Stomach (tissue), 9 donors: Measurements from ENCODE around the gene MARCHF9. TPM values are rescaled to one million over a fixed set of nuclear protein-coding genes. Genes with fewer than 3 reads are reported as not detected.

Source experiments
- DNase-seq, 2 donors: peaks; one replicate each; pipeline versions ENCODE4 v3.0.0 to v3.0.0-alpha.2; 2013 to 2019
- H3K27ac ChIP-seq, 5 donors: fragments of 200-600 bp in 4 of 5; sonication (generic) in 4 of 5; one replicate each; pipeline ENCODE4 v1.5.1; 2013 to 2019; ENCODE audit warnings: mild to moderate bottlenecking in 1 of 5, moderate library complexity in 1 of 5
- H3K27me3 ChIP-seq, 3 donors: fragments of 200-600 bp; sonication (generic); one replicate each; pipeline ENCODE4 v1.5.1; 2017 to 2019; ENCODE audit warnings: mixed run types in 1 of 3
- H3K36me3 ChIP-seq, 4 donors: fragments of 200-600 bp; sonication (generic); 1 replicate in 3 of 4; 2 replicates in 1 of 4; pipeline ENCODE4 v1.5.1; 2016 to 2019
- H3K4me1 ChIP-seq, 4 donors: fragments of 200-600 bp; sonication (generic); one replicate each; pipeline ENCODE4 v1.5.1; 2016 to 2019
- H3K4me3 ChIP-seq, 4 donors: fragments of 200-600 bp; sonication (generic) in 3 of 4; one replicate each; pipeline ENCODE4 v1.5.1; 2016 to 2019; ENCODE audit warnings: mild to moderate bottlenecking in 1 of 4
- H3K9me3 ChIP-seq, 4 donors: fragments of 200-600 bp; sonication (generic); one replicate each; pipeline ENCODE4 v1.5.1; 2016 to 2019
- EP300 ChIP-seq: sonication (generic); formaldehyde crosslinking; IDR thresholded peaks from one replicate; pipeline ENCODE4 v1.6.1; 2017; ENCODE audit warnings: antibody characterized with exemption
- POLR2A ChIP-seq, 4 donors: fragments of 450-650 bp; IDR thresholded peaks; one replicate each; pipeline ENCODE4 v1.6.1; 2016; ENCODE audit warnings: antibody characterized with exemption in 4 of 4, control low read depth in 2 of 4, mild to moderate bottlenecking in 1 of 4, moderate library complexity in 1 of 4
- POLR2AphosphoS5 ChIP-seq, 3 donors: sonication (generic); formaldehyde crosslinking; IDR thresholded peaks; one replicate each; pipeline ENCODE4 v1.6.1; 2016; ENCODE audit warnings: antibody characterized with exemption in 3 of 3
- WGBS, 5 donors: extraction: QIAGEN DNeasy Blood & Tissue Kit in 3 of 5; methylation state at CpG; one replicate each; pipeline versions ENCODE4 v1.1.5 to v1.1.7; 2013 to 2018; 5-methylcytosine and 5-hydroxymethylcytosine counted together
- intact Hi-C: fragments of 100-400 bp; cut with DNase I; formaldehyde crosslinking; loops from one replicate; pipeline ENCODE4 v1.15.1; 2023; ENCODE audit warnings: low total_unique reads
- polyA plus RNA-seq, 3 donors: library from polyadenylated mRNA; stranded (reverse); fragments of 200-250 nt; gene quantifications; one replicate each; pipeline ENCODE4 v1.2.3, GENCODE V29; 2013
- total RNA-seq, 5 donors: library from RNA; depleted of rRNA; stranded (reverse); fragments of >200 nt; gene quantifications; one replicate each; pipeline versions ENCODE4 v1.1.0 to v1.2.3, GENCODE V29; 2014 to 2016
- TF ChIP-seq, protein P1 (sequence below), 7 experiments: fragments of 450-650 bp in 4 of 7; fragments of 200-600 bp in 3 of 7; sonication (generic) in 3 of 7; IDR thresholded peaks; one replicate each; pipeline ENCODE4 v1.5.1; 2016 to 2019; ENCODE audit warnings: antibody characterized with exemption in 7 of 7, control low read depth in 2 of 7, mild to moderate bottlenecking in 1 of 7
- donor health status: healthy with polysubstance abuse.
- donor health status: Bipolar disorder and iron deficiency.
- donor health status: healthy.

Gene MARCHF9
- total and polyA plus RNA-seq, 8 donors = 1.0 to 16.0 (median 8.8) TPM

DNA sequence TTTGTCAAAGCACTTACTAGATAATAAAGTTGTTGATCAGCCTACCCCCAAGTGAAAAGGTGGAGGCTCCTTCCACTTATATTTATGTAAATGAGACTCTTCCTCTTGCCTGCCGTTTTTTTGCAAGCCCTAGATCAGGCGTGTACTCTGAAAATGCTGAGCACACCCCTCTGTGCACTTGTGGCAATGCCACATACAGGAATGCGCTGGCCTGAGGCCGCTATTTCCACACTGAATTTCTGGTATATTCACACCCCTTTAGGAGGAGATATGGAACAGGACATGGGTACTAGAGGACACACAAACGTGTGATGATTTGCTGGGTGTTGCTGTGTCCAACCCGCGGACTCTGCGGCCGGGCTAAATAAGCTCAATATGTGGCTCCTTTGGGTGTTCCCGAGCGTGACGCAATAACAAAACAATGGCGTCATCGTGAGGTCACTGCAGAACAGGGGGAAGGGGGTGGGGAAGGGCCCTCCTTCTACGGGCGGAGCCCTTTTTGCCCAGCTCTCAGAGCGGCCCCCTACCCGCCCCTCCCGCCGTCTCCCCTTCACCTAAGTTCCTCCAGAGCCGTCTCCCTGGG lies 10.6 kb upstream of the MARCHF9 start:
- peaks cover 25 to 32% (median 30%) of the 10 kb centered on the region in 4 donors for H3K36me3 ChIP-seq
- H3K4me1 ChIP-seq = peaks cover 11 to 36% (median 20%) of the 10 kb centered on the region in 4 donors
- 7 to 14% (median 9%) methylated on average over 19 to 21 of the region's 21 CpGs for WGBS, 5 donors
- peaks cover 0 to 42% (median 13%) of the 10 kb centered on the region in 3 donors for H3K27me3 ChIP-seq
- H3K4me3 ChIP-seq = peak overlapping the region; percentile 63 to 86 (median 73)
- H3K27ac ChIP-seq = peak overlapping the region; percentile 87 to 97 (median 95)
- no peaks in the 10 kb centered on the region for H3K9me3 ChIP-seq
- TF ChIP-seq POLR2AphosphoS5 (IDR thresholded peaks at IDR 0.05) = no peak
- TF ChIP-seq EP300 = peak; percentile 66
- TF ChIP-seq, protein P1, sequence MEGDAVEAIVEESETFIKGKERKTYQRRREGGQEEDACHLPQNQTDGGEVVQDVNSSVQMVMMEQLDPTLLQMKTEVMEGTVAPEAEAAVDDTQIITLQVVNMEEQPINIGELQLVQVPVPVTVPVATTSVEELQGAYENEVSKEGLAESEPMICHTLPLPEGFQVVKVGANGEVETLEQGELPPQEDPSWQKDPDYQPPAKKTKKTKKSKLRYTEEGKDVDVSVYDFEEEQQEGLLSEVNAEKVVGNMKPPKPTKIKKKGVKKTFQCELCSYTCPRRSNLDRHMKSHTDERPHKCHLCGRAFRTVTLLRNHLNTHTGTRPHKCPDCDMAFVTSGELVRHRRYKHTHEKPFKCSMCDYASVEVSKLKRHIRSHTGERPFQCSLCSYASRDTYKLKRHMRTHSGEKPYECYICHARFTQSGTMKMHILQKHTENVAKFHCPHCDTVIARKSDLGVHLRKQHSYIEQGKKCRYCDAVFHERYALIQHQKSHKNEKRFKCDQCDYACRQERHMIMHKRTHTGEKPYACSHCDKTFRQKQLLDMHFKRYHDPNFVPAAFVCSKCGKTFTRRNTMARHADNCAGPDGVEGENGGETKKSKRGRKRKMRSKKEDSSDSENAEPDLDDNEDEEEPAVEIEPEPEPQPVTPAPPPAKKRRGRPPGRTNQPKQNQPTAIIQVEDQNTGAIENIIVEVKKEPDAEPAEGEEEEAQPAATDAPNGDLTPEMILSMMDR (IDR thresholded peaks at IDR 0.05) = no peak
- no peak for TF ChIP-seq POLR2A (IDR thresholded peaks at IDR 0.05)
- peak; percentile 73 to 92 for DNase-seq
- intact Hi-C loops = no loop called here

- Histone ChIP-seq H3K4me3 (peak within 1 kb of the TSS; percentile 63 to 86 (median 73)), H3K27ac (peak within 1 kb of the TSS; percentile 94 to 97 (median 95)), H3K4me1 (peaks cover 10 to 33% (median 18%) of the 10 kb centered on the region in 4 donors), H3K9me3 (no peaks in the 10 kb centered on the region), H3K27me3 (peaks cover 0 to 36% (median 6%) of the 10 kb centered on the region in 3 donors), H3K36me3 (peaks cover 25 to 39% (median 37%) of the 10 kb centered on the region in 4 donors)
- TF ChIP-seq EP300 (no peak), POLR2AphosphoS5 (IDR thresholded peaks at IDR 0.05) (peak; percentile 77 to 81 (median 79)), POLR2A (IDR thresholded peaks at IDR 0.05) (peak in 1 of 4 donors; percentile 37)
- TF ChIP-seq, protein P1 (IDR thresholded peaks at IDR 0.05) = peak in 1 of 7 experiments; percentile 3
- peak; percentile 98 to 99 for DNase-seq
- intact Hi-C loops = no loop called here
- WGBS, 5 donors = 0 to 1% (median 0%) methylated on average over 29 of the region's 29 CpGs
Observed at GRCh38 chr12:57744777-57745484, 10.0 kb upstream of the MARCHF9 start, which contains the start of gene TSPAN31. TSS of gene TSPAN31 (plus strand) at chr12:57745039. CDS start at chr12:57745155, 116 bp downstream.

DNA sequence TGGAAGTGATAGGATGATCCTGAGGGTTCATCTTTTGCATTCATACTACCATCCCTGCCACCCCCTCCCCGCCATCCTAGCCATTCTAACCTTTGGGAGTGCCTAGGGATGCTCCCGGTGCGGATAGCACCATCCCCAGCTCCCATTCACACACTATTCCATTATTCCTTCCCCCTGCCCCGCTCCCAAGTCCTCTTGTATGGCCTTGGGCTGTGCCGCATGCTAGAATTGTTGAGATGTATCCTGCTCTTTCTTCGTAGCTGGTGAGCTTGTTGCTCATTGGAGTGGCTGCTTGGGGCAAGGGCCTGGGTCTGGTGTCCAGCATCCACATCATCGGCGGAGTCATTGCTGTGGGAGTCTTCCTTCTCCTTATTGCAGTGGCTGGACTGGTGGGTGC lies 9.4 kb upstream of the MARCHF9 start:
- Histone ChIP-seq H3K27ac (peak overlapping the region; percentile 94 to 97 (median 95)), H3K27me3 (peaks cover 0 to 30% (median under 1%) of the 10 kb centered on the region in 3 donors), H3K9me3 (no peaks in the 10 kb centered on the region), H3K36me3 (peaks cover 25 to 44% (median 42%) of the 10 kb centered on the region in 4 donors), H3K4me3 (peak overlapping the region; percentile 63 to 86 (median 73)), H3K4me1 (peaks cover 10 to 31% (median 20%) of the 10 kb centered on the region in 4 donors)
- TF ChIP-seq EP300 (no peak), POLR2AphosphoS5 (IDR thresholded peaks at IDR 0.05) (no peak), POLR2A (IDR thresholded peaks at IDR 0.05) (no peak)
- TF ChIP-seq, protein P1 (IDR thresholded peaks at IDR 0.05) = no peak
- no peak for DNase-seq
- WGBS, 5 donors = 41 to 54% (median 43%) methylated on average over 8 of the region's 8 CpGs
- intact Hi-C loops = no loop called here

- Histone ChIP-seq H3K9me3 (no peaks in the 10 kb centered on the region), H3K27me3 (peaks cover 0 to 25% (median 0%) of the 10 kb centered on the region in 3 donors), H3K4me1 (peaks cover 15 to 31% (median 24%) of the 10 kb centered on the region in 4 donors), H3K4me3 (peak overlapping the region in 2 of 4 donors; percentile 63 to 70), H3K36me3 (peaks cover 25 to 49% (median 46%) of the 10 kb centered on the region in 4 donors), H3K27ac (peak overlapping the region in 4 of 5 donors; percentile 95 to 97 (median 96))
- DNase-seq = no peak
- TF ChIP-seq, protein P1 (IDR thresholded peaks at IDR 0.05) = no peak
- TF ChIP-seq EP300 = no peak
- TF ChIP-seq POLR2AphosphoS5 (IDR thresholded peaks at IDR 0.05) = no peak
- TF ChIP-seq POLR2A (IDR thresholded peaks at IDR 0.05) = no peak
- intact Hi-C loops = no loop called here
- 86 to 91% (median 90%) methylated on average over 3 of the region's 3 CpGs for WGBS, 5 donors
Observed at GRCh38 chr12:57746025-57746424, 8.9 kb upstream of the MARCHF9 start.
